ENCODE results near the gene DDX5. TPM values are rescaled to one million over a fixed set of nuclear protein-coding genes. Genes with fewer than 3 reads are reported as not detected.
"Not testable (repeated sequence)": the region's sequence is repeated elsewhere in the genome, so short reads cannot be mapped to it uniquely, and the experiment has no call there.

The DDX5 gene
- total RNA-seq, 1 donor from 2014 or later, result 300 TPM

DNA sequence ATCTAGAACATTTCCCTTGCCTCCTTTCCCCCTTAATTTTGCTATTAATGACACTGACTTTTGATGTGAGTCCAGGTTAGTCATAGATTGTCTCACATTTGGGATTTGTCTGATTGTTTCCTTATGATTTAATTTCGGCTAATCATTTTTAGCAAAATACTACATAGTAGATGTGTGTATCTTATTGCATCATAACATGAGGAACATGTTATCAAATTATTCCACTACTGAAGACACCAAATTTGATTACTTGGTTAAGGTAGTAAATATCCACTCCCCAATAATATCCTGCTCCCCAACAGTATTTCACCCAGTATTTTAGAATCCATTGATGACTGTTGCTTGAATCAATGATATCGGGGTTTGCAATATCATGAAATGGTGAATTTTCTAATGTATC, 12.0 kb downstream of the DDX5 start:
- no peak for DNase-seq (ENCODE audit: low read depth)

DNA sequence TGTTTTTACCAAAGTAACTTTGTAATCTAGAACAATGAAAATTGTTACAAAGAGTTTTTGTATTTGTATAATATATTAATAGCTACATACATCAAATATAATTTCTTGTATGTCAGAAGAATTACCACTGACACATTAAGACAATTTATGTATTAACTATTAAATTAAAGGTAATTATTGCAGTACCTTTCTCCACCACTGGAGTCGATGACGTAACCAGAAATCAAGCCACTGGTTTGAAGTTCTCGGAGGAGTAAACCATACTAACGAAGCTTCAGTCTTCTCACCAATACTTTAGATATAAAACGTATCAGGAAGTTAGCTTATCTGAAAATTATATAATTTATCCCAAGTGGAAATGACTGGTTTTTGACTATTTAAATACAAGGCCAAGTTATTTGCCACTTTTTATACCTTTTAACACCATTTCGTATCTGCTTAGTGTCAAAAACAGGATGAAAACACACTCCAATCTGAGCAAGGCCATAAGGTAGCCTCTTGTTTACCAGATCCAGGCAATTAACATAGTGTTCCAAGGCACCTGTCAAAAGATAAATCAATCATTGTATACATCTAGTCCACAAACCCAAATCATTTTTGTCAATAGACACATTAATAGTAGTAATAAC, 13.5 kb downstream of the DDX5 start:
- no peak for DNase-seq (ENCODE audit: low read depth)

DNA sequence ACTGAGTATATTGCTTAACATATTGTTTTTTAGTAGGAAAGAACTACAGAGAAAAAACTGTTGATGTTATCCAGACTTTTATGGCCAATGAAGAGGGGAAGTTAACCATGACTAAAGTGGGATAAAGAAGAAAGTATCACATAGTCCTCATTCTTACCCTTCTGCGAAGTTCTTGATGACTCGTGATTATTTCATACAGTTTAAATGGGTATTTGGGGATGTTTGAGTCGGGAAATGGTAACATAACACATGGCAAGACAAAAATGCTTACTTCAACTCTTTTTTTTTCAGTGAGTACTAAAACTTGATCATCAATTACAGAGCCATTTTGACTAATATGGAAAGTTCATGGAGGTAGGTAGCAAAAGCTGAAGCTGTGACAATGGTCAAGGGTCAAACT, 14.1 kb downstream of the DDX5 start:
- DNase-seq (ENCODE audit: low read depth), result no peak

DNA sequence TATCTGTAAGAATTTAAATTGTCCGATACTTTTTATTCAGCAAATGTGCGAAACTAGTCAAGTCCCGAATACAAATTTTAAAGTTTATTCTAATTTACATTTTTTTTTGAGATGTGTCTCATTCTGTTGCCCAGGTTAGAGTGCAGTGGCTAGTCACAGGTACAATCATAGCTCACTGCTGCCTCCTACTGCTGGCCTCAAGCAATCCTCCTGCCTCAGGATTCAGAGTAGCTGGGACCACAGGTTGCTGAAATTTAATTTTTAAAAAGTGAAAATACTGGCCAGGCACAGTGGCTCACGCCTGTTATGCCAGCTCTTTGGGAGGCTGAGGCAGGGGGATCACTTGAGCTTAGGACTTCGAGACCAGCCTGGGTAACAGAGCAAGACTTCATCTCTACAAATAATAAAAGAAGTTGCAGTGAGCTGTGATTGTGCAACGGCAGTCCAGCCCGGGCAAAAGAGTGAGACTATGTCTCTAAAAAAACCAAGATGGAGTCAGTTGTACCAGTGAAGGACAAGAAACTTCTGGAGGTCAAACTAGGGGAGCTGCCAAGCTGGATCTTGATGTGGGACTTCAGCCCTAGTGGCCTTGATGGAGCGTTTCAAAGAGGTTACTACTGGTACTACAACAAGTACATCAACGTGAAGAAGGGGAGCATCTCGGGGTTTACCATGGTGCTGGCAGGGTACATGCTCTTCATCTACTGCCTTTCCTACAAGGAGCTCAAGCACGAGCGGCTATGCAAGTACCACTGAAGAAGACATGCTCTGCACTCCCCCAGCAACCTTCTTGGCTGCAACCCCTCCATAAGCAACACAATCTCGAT, 14.8 kb downstream of the DDX5 start:
- peak; percentile 54 for DNase-seq (ENCODE audit: low read depth)

DNA sequence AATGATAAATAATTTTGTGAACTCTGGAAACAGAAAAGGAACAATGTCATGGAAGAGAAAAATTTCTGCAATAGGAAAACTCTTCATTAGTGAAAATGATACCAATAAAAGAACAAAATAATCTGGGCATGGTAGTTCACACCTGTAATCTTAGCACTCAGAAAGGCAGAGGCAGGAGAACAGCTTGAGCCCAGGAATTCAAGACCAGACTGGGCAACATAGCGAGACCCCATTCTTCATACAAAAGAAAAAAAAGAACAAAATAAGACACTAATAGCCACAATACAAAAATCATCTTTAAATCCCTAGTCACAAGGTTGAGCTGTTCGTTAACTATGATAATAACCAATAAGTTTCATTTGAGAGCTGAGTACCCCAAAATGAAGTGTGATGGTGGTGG, 17.8 kb downstream of the DDX5 start:
- DNase-seq (ENCODE audit: low read depth), result no peak

DNA sequence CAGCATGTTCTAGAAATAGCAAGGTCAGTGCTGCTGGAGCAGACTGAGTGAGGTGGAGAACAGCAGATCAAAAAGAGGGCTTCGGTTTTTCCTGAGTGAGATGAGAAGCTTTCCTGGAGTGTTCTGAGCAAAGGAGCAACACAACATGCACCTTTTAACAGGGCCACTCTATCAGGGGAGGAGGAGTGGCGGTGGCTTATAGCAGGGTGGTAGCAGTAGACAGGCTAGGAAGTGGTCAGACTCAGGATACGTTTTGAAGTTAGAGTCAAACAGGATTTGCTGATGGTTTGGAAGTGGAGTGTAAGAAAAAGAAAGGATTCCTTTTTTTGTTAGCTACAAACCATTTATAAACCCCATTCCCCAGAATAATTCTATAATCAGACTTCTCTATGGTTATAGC, 21.7 kb downstream of the DDX5 start:
- DNase-seq (ENCODE audit: low read depth), result no peak

DNA sequence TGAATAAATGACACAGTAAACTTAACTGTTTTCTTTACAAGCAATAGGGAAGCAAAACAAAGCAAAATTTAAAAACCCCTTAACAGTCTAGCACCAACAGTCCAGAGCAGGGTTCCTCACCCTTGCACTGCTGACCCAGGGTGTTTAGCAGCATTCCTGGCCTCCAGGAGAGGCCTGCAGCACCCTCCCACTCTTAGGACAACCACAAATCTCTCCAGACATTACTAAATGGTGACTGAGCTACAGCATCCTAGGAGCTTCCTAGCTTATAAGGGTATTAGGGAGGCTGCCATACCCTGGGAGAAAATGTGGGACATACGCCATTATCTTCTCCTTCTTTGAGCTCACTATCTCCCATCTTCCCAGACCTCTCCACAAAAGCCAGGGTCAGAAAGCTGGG, 25.1 kb downstream of the DDX5 start:
- no peak for DNase-seq (ENCODE audit: low read depth)

DNA sequence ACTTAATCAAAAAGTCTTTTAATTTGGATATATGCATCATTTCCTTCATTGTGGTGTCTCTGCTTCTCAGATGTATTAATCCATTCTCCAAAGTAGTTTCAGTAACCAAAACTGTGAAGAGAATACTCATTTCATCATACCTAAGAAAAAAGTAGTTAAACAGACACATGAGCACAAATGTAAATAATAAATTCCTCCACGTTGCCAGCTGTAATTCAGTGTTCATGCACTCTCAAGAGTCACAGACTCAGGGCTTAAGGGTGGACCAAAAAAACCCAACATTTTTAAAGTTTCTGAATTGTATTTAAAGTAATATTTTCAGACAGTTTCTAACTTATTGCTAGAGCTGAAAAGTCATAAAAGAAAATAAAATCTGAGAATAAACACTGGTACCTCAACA, 28.2 kb downstream of the DDX5 start:
- DNase-seq (ENCODE audit: low read depth), result no peak

DNA sequence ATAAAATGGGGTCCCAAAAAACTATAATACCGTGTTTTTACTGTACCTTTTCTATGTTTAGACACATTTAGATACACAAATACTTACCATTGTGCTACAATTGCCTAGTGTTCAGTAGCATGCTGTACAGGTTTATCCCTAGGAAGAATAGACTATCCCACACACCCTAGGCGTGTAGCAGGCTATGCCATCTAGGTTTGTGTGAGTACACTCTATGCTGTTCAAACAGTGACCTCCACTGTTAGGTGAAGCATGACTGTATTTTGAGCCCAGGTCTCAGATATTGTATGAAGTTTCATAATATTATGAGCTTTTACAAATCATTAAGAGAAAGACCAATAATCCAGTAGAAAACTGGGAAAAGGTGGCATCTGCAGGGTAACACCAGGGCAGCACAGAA, 33.5 kb downstream of the DDX5 start:
- no peak for DNase-seq (ENCODE audit: low read depth)

DNA sequence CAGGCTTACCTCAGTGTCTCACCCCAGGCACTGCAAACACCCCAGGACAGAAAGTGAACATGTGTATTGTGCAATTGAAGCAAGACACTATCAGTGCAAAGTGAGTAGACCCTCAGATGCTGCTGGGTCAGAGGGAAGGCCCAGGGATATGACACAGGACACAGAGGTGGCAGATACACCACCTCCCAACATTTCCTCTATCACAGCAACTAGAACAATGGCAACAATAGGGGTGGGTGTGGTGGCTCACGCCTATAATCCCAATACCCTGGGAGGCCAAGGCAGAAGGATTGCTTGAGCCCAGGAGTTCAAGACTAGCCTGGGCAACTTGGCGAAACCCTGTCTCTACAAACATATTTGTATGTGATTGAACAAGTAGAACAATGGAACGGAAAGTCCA, 34.6 kb downstream of the DDX5 start:
- no peak for DNase-seq (ENCODE audit: low read depth)

DNA sequence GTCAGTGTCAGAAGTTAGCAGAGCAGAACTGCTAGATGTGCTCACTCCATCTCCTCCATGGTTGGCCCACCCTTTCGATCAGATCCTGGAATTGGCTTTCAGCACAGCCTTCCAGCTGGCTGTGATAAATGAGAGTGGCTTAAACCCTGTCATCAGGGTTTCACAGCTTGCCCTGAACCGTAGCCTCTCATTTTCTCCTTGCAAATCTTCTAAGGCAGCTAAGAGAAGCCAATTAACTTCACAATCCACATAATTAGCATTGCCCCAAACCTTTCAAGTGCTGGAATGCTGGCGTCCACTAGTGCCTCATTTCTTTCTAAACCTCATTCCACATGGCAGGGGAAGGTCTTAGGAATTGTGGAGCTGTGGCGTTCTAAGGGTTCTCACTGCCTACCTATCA, 35.5 kb downstream of the DDX5 start:
- no peak for DNase-seq (ENCODE audit: low read depth)

DNA sequence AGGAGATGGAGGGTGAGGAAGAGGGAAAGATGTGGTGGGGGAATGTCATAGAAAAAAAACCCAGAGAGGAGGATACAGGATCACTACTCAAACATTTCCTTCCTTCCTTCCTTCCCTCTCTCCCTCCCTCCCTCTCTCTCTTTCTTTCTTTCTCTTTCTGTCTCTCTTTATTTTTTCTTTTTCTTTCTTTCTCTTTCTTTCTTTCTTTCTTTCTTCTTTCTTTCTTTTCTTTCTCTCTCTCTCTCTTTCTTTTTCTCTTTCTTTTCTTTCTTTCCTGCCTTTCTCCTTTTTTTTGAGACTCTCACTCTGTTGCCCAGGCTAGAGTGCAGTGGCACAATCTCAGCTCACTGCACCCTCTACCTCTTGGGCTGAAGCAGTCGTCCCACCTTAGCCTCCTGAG, 39.3 kb downstream of the DDX5 start:
- not testable (repeated sequence) for DNase-seq (ENCODE audit: low read depth)

DNA sequence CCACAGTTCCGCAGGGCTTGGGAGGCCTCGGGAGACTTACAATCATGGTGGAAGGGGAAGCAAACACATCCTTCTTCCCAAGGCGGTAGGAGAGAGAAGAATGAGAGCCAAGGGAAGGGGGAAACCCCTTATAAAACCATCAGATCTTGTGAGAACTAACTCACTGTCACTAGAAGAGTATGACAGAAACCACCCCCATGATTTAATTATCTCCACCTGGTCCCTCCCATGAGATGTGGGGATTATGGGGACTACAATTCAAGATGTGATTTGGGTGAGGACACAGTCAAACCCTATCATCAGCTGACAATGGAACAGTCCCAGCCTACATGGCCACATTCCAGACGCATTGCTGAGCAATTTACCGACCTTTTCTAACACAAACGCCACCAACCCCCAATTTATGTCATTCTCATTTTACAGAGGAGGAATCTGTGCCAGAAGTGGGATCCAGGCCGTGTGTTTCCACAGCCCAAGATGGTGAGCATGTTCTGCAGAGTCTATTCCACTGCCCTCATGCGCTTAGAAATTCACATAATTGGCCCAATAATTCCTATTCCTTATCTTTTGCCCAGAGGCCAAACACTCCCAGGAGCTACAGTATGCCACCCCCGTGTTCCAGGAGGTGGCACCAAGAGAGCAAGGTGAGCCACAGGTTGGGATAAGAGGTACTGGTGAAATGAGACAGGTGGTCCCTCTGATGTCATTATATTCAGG, 39.9 kb downstream of the DDX5 start:
- DNase-seq (ENCODE audit: low read depth), result no peak

DNA sequence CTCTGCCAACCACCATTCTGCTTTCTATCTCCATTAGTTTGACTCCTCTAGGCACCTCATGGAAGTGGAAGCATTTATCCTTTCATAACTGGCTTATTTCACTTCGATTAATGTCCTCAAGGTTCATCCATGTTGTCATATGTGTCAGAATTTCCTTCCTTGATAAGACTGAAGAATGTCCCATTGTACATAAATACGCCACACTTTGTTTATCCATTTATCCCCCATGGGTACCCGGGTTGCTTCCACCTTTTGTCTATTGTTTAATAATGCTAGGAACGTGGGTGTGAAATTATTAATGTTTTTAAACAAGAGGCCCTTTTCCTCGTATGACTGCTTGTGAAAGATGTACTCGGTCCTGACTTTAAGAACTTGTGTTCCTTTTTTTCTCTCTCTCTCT, 44.3 kb downstream of the DDX5 start:
- no peak for DNase-seq (ENCODE audit: low read depth)

DNA sequence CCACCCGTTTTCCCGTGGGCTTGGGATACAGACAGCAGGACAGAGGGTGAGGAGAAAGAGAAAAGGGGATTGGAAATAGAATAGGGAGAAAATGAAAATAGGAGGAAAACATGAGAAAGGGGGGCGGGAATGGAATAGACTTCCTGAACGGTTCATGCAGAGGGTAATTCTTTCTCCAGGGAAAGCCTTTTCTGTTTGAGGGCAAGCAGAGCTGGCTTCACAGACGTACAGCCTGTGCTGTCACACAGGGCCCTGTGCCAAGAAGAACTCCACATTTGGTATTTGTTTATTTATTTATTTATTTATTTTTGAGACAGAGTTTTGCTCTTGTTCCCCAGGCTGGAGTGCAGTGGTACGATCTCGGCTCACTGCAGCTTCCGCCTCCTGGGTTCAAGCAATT, 45.1 kb downstream of the DDX5 start:
- peak; percentile 44 for DNase-seq (ENCODE audit: low read depth)

DNA sequence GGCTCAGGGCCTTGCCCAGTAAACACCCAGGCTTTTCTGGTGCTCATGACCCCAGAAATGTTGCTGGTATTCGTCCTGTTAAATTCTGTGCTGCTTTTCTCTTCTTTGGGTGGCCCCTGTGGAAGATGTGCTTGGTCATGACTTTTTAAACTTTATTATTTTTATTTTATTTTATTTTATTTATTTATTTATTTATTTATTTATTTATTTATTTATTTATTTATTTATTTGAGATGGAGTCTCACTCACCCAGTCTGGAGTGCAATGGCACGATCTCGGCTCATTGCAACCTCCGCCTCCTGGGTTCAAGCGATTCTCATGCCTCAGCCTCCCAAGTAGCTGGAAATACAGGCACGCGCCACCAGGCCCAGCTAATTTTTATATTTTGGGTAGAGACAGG, 46.3 kb downstream of the DDX5 start:
- not testable (repeated sequence) for DNase-seq (ENCODE audit: low read depth)

DNA sequence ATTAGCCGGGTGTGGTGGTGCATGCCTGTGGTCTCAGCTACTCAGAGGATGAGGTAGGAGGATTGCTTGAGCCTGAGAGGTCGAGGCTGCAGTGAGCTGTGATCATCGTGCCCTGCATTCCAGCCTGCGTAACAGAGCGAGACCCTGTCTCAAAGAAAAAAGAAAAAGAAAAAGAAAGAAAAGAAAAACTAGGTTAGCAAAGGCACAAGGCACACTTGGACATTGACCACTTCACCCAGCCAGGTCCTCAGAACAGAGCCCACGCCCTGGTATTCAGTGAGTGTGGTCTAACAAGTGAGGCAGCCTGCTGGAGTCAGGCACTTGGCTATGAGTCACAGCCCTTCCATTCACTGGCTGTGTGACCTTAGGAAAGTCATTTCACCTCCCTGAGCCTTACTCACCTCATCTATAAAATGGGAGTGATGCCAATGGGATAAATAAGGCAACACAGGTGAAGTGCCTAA, 46.8 kb downstream of the DDX5 start:
- DNase-seq (ENCODE audit: low read depth), result peak; percentile 71

DNA sequence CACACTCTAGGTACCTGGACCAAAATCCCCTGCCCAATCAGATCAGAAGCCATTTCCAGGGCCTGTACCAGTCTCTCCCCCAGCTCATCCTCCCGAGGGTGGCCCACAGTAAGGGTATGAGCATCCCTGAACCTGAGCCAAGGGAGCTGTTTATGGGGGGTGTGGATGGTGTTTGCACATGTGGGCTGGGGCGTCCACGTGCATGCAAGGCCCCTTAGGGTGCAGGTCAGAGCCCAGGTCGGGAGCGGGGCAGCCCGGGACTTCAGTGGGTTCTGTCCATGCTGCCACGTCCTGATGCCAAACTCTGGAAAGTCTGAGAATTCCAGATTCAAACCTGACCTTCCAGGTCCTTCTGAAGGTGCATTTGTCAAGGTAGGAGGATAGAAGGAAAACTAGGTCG, 47.3 kb downstream of the DDX5 start:
- no peak for DNase-seq (ENCODE audit: low read depth)

DNA sequence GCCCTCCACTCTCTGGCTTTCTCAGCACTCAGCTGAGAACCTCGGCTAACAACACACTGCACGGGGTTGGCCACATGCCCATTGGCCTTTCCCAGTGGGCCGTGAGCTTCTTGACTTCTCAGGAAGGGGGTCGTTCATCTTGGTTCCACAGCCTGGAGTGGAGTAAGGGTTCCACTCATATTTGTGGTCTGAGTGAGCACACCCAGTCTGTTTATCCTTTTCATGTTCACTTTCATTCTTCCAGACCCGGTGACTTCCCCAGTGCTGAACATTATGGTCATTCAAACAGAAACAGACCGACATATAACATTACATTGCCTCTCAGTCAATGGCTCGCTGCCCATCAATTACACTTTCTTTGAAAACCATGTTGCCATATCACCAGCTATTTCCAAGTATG, 48.9 kb downstream of the DDX5 start:
- peak; percentile 50 for DNase-seq (ENCODE audit: low read depth)

DNA sequence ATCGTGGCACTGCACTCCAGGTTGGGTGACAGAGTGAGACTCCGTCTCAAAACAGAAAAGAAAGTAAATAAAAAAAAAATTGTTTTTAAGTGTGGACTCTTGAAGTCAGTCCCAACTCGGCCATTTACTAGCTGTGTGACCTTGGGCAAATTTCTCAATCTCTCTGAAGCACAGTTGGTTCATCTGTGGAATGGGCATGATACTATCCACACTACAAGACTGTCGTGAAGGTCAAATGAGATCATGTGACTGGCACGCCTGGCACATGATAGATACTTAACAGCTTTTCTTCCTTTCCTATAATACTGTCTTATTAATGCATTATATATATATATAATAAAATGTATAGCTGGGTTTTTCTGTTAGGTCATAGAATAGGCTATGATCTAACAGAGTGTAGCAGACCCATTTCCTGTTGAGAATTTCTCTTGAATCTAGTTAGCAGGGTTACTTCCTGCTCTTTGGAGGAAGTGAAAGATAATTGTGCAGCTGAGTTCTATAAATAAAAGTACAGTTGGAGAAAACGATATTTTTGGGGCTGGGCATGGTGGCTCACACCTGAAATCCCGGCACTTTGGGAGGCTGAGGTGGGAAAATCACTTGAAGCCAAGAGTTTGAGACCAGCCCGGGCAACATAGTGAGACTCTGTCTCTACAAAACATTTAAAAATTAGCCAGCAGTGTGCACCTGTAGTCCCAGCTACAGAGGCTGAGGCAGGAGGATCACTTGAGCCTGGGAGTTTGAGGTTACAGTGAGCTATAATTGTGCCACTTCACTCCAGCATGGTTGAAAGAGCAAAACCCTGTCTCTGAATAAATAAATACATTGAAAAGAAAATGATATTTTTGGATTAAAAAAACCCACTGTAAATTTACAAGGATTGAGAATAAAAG, 49.9 kb downstream of the DDX5 start:
- DNase-seq (ENCODE audit: low read depth), result no peak

DNA sequence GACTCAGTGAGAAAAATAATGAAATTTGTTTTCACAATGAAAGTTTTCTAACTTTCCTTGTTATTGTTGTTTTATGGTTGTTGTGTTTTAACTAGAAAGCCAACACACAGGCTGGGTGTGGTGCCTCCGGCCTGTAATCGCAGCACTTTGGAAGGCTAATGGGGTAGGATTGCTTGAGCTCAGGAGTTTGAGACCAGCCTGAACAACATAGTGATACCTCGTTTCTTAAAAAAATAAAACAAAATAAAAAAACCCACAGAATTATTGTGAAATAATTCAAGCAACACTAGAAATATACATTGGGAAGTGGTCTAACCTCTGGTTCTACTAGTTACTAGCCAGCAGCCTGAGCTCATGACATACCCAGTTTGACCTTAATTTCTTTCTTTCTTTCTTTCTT, 56.5 kb downstream of the DDX5 start:
- no peak for DNase-seq (ENCODE audit: low read depth)

Measured in myocyte (in vitro differentiated cells).